Ishikawa (cell line): ENCODE results near the gene FAM163B.
A peak's percentile ranks its signal among the peaks of the same experiment; 100 is the strongest.

ENCODE experiments used
- CEBPB ChIP-seq: IDR thresholded peaks from 2 replicates; pipeline ENCODE4 v1.6.1; 2012
- CREB1 ChIP-seq: IDR thresholded peaks from 2 replicates; pipeline ENCODE4 v1.6.1; 2012; ENCODE audit warnings: low read depth
- EGR1 ChIP-seq: IDR thresholded peaks from 2 replicates; pipeline ENCODE4 v1.6.1; 2012
- EP300 ChIP-seq: IDR thresholded peaks from 2 replicates; pipeline ENCODE4 v1.6.1; 2012; ENCODE audit warnings: borderline replicate concordance
- FOXM1 ChIP-seq: IDR thresholded peaks from 2 replicates; pipeline ENCODE4 v1.6.1; 2012; ENCODE audit warnings: low read depth, borderline replicate concordance
- NFIC ChIP-seq: IDR thresholded peaks from 2 replicates; pipeline ENCODE4 v1.6.1; 2012
- TAF1 ChIP-seq: IDR thresholded peaks from 2 replicates; pipeline ENCODE4 v1.6.1; 2012; ENCODE audit warnings: low read depth, mild to moderate bottlenecking
- TCF12 ChIP-seq: IDR thresholded peaks from 2 replicates; pipeline ENCODE4 v1.6.1; 2012; ENCODE audit warnings: low read depth
- TEAD4 ChIP-seq: IDR thresholded peaks from 2 replicates; pipeline ENCODE4 v1.6.1; 2012
- YY1 ChIP-seq: IDR thresholded peaks from 2 replicates; pipeline ENCODE4 v1.6.1; 2012; ENCODE audit warnings: low read depth
- ZBTB7A ChIP-seq: IDR thresholded peaks from 2 replicates; pipeline ENCODE4 v1.6.1; 2012; ENCODE audit warnings: low read depth
- TF ChIP-seq, protein P1 (sequence below): IDR thresholded peaks from 2 replicates; pipeline ENCODE4 v1.6.1; 2012
- TF ChIP-seq, protein P2 (sequence below): IDR thresholded peaks from 2 replicates; pipeline ENCODE4 v1.6.1; 2012; ENCODE audit warnings: low read depth, mild to moderate bottlenecking
- TF ChIP-seq, protein P3 (sequence below): IDR thresholded peaks from 2 replicates; pipeline ENCODE4 v1.6.1; 2012

The FAM163B gene

DNA sequence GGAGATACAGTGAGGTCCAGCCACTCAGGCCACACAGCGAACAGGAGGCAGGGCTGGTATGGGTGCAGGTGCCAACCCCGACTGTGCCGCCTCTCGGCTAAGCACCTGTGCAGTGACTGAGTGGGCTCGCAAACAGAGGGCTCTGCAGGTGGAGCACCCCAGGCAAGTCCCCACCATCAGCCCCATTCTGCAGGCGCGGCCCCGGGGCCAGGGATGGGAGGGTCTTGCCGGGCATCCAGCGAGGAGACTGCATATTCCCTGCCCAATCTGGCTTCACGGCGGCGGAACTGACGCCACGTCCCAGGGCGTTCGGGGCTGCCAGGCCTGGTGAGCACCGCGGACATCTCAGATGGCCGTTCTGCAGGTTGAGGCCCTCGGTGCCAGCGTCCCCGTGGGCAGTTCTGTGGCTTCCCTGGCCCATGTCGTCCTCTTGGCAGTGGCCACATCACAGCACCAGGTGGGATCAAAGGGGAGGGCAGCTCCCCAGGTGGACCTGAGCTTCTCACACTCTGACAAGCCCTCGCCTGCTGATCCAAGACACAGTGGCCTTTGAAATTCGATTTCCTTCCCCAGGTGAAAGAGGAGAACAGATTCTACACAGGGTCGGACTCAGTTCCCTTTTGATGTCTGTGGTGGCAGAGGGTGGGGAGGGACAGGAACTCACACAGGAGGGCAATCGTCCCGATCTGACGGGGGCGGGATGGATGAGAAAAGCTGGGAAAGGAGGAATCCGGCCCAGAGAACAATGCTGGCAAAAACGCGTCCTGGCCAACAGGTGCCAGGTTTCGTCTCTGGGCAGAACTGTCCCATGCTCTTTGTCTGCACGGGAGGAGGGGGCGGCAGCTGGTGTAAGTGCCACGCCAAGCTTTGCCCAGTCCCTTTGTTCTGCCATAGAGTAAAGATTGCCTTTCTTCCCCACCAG, 45.8 kb upstream of the FAM163B start:
- no peak for TF ChIP-seq TAF1
- no peak for TF ChIP-seq ZBTB7A
- TF ChIP-seq TEAD4: no peak
- TF ChIP-seq, protein P1, sequence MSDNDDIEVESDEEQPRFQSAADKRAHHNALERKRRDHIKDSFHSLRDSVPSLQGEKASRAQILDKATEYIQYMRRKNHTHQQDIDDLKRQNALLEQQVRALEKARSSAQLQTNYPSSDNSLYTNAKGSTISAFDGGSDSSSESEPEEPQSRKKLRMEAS: no peak
- no peak for TF ChIP-seq EGR1
- TF ChIP-seq, protein P2, sequence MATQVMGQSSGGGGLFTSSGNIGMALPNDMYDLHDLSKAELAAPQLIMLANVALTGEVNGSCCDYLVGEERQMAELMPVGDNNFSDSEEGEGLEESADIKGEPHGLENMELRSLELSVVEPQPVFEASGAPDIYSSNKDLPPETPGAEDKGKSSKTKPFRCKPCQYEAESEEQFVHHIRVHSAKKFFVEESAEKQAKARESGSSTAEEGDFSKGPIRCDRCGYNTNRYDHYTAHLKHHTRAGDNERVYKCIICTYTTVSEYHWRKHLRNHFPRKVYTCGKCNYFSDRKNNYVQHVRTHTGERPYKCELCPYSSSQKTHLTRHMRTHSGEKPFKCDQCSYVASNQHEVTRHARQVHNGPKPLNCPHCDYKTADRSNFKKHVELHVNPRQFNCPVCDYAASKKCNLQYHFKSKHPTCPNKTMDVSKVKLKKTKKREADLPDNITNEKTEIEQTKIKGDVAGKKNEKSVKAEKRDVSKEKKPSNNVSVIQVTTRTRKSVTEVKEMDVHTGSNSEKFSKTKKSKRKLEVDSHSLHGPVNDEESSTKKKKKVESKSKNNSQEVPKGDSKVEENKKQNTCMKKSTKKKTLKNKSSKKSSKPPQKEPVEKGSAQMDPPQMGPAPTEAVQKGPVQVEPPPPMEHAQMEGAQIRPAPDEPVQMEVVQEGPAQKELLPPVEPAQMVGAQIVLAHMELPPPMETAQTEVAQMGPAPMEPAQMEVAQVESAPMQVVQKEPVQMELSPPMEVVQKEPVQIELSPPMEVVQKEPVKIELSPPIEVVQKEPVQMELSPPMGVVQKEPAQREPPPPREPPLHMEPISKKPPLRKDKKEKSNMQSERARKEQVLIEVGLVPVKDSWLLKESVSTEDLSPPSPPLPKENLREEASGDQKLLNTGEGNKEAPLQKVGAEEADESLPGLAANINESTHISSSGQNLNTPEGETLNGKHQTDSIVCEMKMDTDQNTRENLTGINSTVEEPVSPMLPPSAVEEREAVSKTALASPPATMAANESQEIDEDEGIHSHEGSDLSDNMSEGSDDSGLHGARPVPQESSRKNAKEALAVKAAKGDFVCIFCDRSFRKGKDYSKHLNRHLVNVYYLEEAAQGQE: no peak
- no peak for TF ChIP-seq NFIC
- no peak for TF ChIP-seq EP300
- TF ChIP-seq, protein P3, sequence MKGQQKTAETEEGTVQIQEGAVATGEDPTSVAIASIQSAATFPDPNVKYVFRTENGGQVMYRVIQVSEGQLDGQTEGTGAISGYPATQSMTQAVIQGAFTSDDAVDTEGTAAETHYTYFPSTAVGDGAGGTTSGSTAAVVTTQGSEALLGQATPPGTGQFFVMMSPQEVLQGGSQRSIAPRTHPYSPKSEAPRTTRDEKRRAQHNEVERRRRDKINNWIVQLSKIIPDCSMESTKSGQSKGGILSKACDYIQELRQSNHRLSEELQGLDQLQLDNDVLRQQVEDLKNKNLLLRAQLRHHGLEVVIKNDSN: no peak
- TF ChIP-seq FOXM1: no peak
- TF ChIP-seq TCF12: no peak
- no peak for TF ChIP-seq YY1

DNA sequence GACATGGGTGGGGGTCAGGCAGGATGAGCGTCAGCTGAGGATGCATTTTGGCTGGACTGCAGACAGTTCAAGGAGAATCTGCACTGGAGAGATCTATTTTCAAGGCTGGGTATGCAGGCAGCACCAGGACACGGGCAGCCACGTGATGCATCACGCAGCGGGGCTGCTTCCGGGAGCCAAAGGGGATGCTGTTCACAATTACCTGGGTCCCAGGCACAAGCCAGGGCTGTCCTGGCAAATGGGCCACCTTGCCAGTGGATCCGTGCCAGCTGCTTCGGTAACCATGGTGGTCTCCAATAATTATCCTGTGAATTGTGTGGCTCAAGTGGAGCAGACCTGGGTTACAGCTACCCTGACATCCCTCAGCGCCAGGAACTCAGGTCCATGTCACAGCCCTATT, 44.4 kb upstream of the FAM163B start:
- TF ChIP-seq YY1: no peak
- TF ChIP-seq, protein P3: peak; percentile 78

DNA sequence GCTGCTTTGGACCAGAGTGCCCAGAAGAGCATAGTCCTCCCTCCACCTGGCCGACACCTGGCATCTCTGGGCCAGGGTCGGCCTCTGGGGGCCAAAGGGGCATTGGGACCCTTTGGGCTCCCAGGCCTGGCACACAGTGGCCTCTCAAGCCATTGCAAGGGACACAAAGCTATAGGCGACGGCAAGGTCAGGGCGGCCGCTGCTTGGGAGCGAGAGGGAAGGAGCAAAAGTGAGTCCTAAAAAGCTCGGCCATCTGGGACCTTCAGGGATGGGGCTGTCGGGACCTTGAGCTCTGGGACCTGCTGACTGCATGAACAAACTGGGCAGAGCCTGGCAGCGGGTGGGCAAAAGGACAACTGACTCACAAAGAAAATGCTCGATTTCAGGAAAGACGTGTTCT, 40.8 kb upstream of the FAM163B start:
- TF ChIP-seq TCF12 (no peak), EGR1 (no peak), CEBPB (no peak), EP300 (no peak), TAF1 (no peak), YY1 (no peak)
- TF ChIP-seq, protein P1: no peak
- TF ChIP-seq, protein P2: no peak

DNA sequence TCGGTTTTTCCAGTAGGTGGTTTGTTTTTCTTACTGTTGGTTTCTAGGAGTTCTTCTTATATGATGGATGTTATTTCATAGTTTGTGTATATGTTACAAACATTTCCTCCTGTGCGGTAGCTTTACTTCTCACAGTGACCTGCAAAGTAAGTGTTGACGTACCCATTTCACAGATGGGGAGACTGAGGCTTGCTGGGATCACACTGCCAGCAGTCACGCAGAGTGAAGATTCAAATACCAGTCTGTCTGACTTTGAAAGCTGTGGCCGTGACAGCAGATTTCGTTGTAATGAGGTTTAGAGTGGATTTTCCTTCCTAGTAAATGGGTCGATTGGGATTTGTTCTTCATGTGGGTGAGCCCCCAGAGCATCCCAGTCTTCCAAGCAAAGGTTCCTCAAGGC, 40.0 kb upstream of the FAM163B start:
- TF ChIP-seq TEAD4 (no peak), ZBTB7A (no peak), EP300 (no peak), EGR1 (no peak), CEBPB (no peak), CREB1 (no peak), TCF12 (no peak), YY1 (no peak), FOXM1 (no peak)
- TF ChIP-seq, protein P1: no peak
- TF ChIP-seq, protein P2: no peak
- TF ChIP-seq, protein P3: no peak
